ENCODE data around the gene KCNK4. TPM values are rescaled to one million over a fixed set of nuclear protein-coding genes. Genes with fewer than 3 reads are reported as not detected.

KCNK4 gene
- polyA plus RNA-seq, 1 experiment: not detected

DNA sequence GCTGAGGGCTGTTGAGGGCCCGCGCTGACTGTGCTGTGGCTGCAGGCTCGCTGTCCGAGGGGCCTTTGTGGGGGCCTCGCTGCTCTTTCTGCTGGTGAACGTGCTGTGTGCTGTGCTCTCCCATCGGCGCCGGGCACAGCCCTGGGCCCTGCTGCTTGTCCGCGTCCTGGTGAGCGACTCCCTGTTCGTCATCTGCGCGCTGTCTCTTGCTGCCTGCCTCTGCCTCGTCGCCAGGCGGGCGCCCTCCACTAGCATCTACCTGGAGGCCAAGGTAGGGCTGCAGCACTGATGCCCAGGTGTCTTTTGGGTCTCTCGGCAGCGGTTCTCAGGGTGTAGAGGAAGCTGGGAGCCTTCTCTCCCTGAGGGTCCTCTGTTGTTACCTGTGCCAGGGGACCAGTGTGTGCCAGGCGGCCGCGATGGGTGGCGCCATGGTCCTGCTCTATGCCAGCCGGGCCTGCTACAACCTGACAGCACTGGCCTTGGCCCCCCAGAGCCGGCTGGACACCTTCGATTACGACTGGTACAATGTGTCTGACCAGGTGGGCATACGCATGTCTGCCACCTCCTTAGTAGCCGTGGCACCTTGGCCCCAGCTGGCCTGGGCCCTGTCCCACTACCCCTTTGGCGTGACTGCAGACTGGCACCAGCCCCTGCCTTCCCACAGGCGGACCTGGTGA lies 3.3 kb upstream of the KCNK4 start:
- Histone ChIP-seq H3K27me3 (ENCODE audit: control insufficient read depth, insufficient read depth, low read length) (peaks cover 15% of the 10 kb centered on the region), H3K4me3 (ENCODE audit: low read depth, low read length) (no peak overlapping the region), H3K36me3 (ENCODE audit: control insufficient read depth, insufficient read depth, low read length) (0 out of 2 replicates have a peak, but pooled peaks cover 1% of the 10 kb centered on the region)
- no peak for DNase-seq (ENCODE audit: low read depth)
- ChIA-PET POLR2A (no interaction called here), CTCF (interaction anchor here (0.5 to 9.2 kb wide), 3 partner anchors 9 to 36 kb away, joined by 3 to 88 read pairs (median 5); partner anchors contain the start of gene CATSPERZ)
- no peak for TF ChIP-seq CTCF (IDR thresholded peaks at IDR 0.05; ENCODE audit: insufficient read depth, low read depth, low read length)

- DNase-seq (ENCODE audit: low read depth): no peak
- peaks cover 20% of the 10 kb centered on the region for H3K27me3 ChIP-seq (ENCODE audit: control insufficient read depth, insufficient read depth, low read length)
- ChIA-PET CTCF (interaction anchor here (0.5 to 9.2 kb wide), 3 partner anchors 9 to 36 kb away, joined by 3 to 88 read pairs (median 5); partner anchors contain the start of gene CATSPERZ), POLR2A (no interaction called here)
- H3K4me3 ChIP-seq (ENCODE audit: low read depth, low read length): no peak overlapping the region
- H3K36me3 ChIP-seq (ENCODE audit: control insufficient read depth, insufficient read depth, low read length): no peaks in the 10 kb centered on the region
- no peak for TF ChIP-seq CTCF (IDR thresholded peaks at IDR 0.05; ENCODE audit: insufficient read depth, low read depth, low read length)
These were observed 2.8 kb upstream of the KCNK4 start for GRCh38 chr11:64288353-64288750.

- DNase-seq (ENCODE audit: low read depth): no peak
- H3K36me3 ChIP-seq (ENCODE audit: control insufficient read depth, insufficient read depth, low read length): no peaks in the 10 kb centered on the region
- no peak overlapping the region for H3K4me3 ChIP-seq (ENCODE audit: low read depth, low read length)
- no peak for TF ChIP-seq CTCF (IDR thresholded peaks at IDR 0.05; ENCODE audit: insufficient read depth, low read depth, low read length)
- ChIA-PET POLR2A (no interaction called here), CTCF (interaction anchor here (9.2 kb wide), 1 partner anchor 14 kb away, joined by 88 read pairs; the partner anchor contains the start of gene CATSPERZ)
- H3K27me3 ChIP-seq (ENCODE audit: control insufficient read depth, insufficient read depth, low read length): peaks cover 22% of the 10 kb centered on the region
These were observed 2.0 kb upstream of the KCNK4 start for GRCh38 chr11:64289002-64289564.

DNA sequence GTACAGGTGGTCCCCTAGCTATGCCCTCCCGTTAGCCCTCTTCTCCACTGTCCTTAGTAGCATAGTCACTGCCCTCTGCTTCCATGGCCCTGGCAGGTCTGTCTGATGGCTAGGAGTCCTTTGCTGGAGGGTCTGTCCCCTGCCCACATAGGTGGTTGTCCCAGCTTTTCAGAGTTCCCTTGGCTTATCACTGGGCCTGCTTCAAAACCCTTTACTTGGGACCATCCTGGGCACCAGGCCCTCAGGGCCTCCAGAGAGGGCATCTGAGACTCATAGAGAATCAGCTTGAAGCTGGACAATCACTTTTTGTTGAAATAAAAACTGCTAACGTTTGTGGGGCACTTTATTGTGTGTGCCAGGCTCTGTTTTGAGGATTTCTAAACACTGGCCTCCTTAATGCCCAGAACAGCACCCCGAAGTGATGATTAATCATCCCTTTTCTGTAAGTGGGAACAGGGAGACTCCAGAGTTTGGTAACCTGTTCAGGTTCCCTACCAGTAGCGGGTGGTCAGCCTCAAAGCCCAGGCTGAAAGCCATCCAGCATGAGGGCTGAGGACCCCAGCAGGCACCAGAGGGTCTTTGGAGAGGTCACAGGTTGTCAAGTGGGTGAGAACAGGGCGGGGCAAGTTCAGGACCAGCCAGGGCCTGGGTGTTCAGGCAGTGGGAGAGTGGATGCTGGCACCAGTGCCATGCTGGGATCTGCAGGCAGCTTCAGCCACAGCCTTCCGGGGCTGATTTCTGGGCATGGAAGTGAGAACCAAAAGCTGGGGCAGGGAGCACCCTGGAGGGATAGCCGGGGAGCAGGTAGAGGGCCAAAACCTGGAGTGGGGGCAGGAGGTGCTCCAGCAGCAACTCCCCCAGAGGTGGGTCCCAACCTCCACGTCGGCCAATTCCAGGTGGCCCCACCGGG lies 495 bp upstream of the KCNK4 start:
- no peak for TF ChIP-seq CTCF (IDR thresholded peaks at IDR 0.05; ENCODE audit: insufficient read depth, low read depth, low read length)
- CTCF ChIA-PET: interaction anchor here (1.0 to 9.2 kb wide), 2 partner anchors 12 to 19 kb away, joined by 3 to 88 read pairs; partner anchors contain the start of gene CATSPERZ
- Histone ChIP-seq H3K4me3 (ENCODE audit: low read depth, low read length) (no peak overlapping the region), H3K27me3 (ENCODE audit: control insufficient read depth, insufficient read depth, low read length) (peaks cover 28% of the 10 kb centered on the region), H3K36me3 (ENCODE audit: control insufficient read depth, insufficient read depth, low read length) (no peaks in the 10 kb centered on the region)
- POLR2A ChIA-PET: no interaction called here
- DNase-seq (ENCODE audit: low read depth): no peak

Measured in BJ (cell line).